Esophagus muscularis mucosa (tissue), 4 donors: ENCODE results near the gene MAZ. TPM values are rescaled to one million over a fixed set of nuclear protein-coding genes. Genes with fewer than 3 reads are reported as not detected.

Source experiments
- DNase-seq: peaks from one replicate; pipeline ENCODE4 v3.0.0-alpha.2; 2017; ENCODE audit errors: extremely low spot score
- H3K27ac ChIP-seq, 4 donors: fragments of 200-600 bp; sonication (generic); replicated peaks in 1 of 4; 1 replicate in 3 of 4; 2 replicates in 1 of 4; pipeline ENCODE4 v1.5.1; 2016 to 2019; ENCODE audit warnings: mild to moderate bottlenecking in 1 of 4
- H3K27me3 ChIP-seq, 4 donors: fragments of 200-600 bp; sonication (generic); one replicate each; pipeline versions ENCODE4 v1.5.1 to v1.6.0; 2016 to 2019
- H3K36me3 ChIP-seq, 4 donors: fragments of 200-600 bp; sonication (generic); one replicate each; pipeline ENCODE4 v1.5.1; 2016 to 2019
- H3K4me1 ChIP-seq, 4 donors: fragments of 200-600 bp; sonication (generic); one replicate each; pipeline ENCODE4 v1.5.1; 2016 to 2019
- H3K4me3 ChIP-seq, 4 donors: fragments of 200-600 bp; sonication (generic); 1 replicate in 2 of 4; 2 replicates in 2 of 4; pipeline ENCODE4 v1.5.1; 2016 to 2019; ENCODE audit warnings: mild to moderate bottlenecking in 4 of 4, moderate library complexity in 1 of 4
- H3K9me3 ChIP-seq, 4 donors: fragments of 200-600 bp; sonication (generic); 1 replicate in 3 of 4; 2 replicates in 1 of 4; pipeline ENCODE4 v1.5.1; 2016 to 2019
- CTCF ChIP-seq, 3 experiments: fragments of 200-600 bp in 2 of 3; fragments of 450-650 bp in 1 of 3; sonication (generic) in 2 of 3; IDR thresholded peaks; one replicate each; pipeline ENCODE4 v1.5.1; 2017 to 2019; ENCODE audit warnings: antibody characterized with exemption in 3 of 3, mild to moderate bottlenecking in 2 of 3, moderate library complexity in 1 of 3
- EP300 ChIP-seq: sonication (generic); formaldehyde crosslinking; IDR thresholded peaks from one replicate; pipeline ENCODE4 v1.6.1; 2017; ENCODE audit warnings: antibody characterized with exemption
- POLR2A ChIP-seq: fragments of 450-650 bp; IDR thresholded peaks from one replicate; pipeline ENCODE4 v1.6.1; 2017; ENCODE audit warnings: antibody characterized with exemption, moderate library complexity, mild to moderate bottlenecking, low read depth
- POLR2AphosphoS5 ChIP-seq, 2 donors: sonication (generic); formaldehyde crosslinking; IDR thresholded peaks; one replicate each; pipeline ENCODE4 v1.6.1; 2017; ENCODE audit warnings: antibody characterized with exemption in 2 of 2
- WGBS: methylation state at CpG from one replicate; pipeline ENCODE4 v1.1.5; 2018; 5-methylcytosine and 5-hydroxymethylcytosine counted together
- intact Hi-C: fragments of 100-400 bp; cut with DNase I; formaldehyde crosslinking; loops from one replicate; pipeline ENCODE4 v1.15.1; 2023
- total RNA-seq, 4 donors: library from RNA; depleted of rRNA; stranded (reverse); fragments of >200 nt; gene quantifications; one replicate each; pipeline versions ENCODE4 v1.1.0 to v1.2.1, GENCODE V29; 2016

MAZ gene
- total RNA-seq, 4 donors from 2014 or later = 120 to 284 (median 158) TPM

DNA sequence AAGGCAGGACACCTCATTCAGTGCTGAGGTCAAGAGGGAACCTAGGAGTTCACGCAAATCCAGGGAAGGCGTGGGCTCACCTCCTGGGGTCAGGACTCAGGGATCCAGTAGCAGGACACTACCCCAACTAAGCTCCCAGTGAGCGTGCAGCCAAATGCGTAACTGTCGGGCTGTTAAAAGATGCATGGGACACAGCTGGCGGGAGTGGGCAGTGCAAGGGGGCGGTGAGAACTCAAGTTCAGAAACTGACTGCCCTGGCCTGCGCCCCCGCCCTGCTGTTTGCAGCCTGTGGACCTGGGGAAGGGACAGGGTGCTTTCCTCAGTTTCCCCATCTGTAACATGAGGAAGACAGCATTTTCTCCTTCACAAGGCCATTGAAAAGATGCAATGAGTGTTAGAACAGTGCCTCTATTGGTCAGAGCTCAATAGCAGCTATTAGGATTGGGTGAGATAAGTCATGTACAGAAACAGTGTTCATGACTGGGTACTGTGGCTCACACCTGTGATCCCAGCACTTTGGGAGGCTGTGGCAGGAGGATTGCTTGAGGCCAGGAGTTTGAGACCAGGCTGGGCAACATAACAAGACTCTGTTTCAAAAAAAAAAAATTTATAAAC lies 36.5 kb downstream of the MAZ start:
- H3K27me3 ChIP-seq = no peaks in the 10 kb centered on the region
- H3K9me3 ChIP-seq = no peaks in the 10 kb centered on the region
- 84% methylated on average over 7 of the region's 9 CpGs for WGBS
- no peak for TF ChIP-seq EP300
- no peak for TF ChIP-seq POLR2A
- TF ChIP-seq CTCF (IDR thresholded peaks at IDR 0.05) = no peak
- TF ChIP-seq POLR2AphosphoS5 (IDR thresholded peaks at IDR 0.05) = no peak
- H3K36me3 ChIP-seq = peaks cover 59 to 97% (median 90%) of the 10 kb centered on the region in 4 donors
- no peak overlapping the region for H3K27ac ChIP-seq
- H3K4me1 ChIP-seq = peaks cover 0 to 20% (median 8%) of the 10 kb centered on the region in 4 donors
- intact Hi-C loops = no loop called here
- no peak for DNase-seq
- no peak overlapping the region for H3K4me3 ChIP-seq

DNA sequence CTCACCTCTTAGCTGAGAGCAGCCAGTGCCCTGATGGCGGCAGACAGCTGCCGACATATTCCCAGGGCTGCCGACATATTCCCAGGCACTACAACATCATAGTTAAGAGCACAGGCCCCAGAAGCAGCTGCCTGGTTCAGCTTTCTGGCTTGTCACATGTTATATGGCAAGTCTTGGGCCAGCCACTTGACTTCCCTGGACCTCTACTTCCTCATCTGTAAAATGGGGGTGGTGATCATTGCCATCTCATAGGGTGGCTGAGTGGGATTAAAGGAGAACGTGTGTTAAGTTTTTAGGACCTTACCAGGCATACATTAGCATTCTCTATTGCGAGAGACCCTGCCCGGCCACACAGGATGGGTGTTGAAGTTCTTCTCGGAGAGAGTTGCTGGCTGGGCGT lies 37.6 kb downstream of the MAZ start:
- Histone ChIP-seq H3K27me3 (no peaks in the 10 kb centered on the region), H3K4me3 (no peak overlapping the region), H3K36me3 (peaks cover 60 to 93% (median 86%) of the 10 kb centered on the region in 4 donors), H3K4me1 (peaks cover 0 to 29% (median 12%) of the 10 kb centered on the region in 4 donors), H3K27ac (peak overlapping the region in 2 of 4 donors; percentile 43 to 62), H3K9me3 (no peaks in the 10 kb centered on the region)
- no peak for DNase-seq
- no peak for TF ChIP-seq POLR2A
- no peak for TF ChIP-seq POLR2AphosphoS5 (IDR thresholded peaks at IDR 0.05)
- TF ChIP-seq CTCF (IDR thresholded peaks at IDR 0.05) = no peak
- no peak for TF ChIP-seq EP300
- 92% methylated on average over 8 of the region's 8 CpGs for WGBS
- intact Hi-C loops = no loop called here

DNA sequence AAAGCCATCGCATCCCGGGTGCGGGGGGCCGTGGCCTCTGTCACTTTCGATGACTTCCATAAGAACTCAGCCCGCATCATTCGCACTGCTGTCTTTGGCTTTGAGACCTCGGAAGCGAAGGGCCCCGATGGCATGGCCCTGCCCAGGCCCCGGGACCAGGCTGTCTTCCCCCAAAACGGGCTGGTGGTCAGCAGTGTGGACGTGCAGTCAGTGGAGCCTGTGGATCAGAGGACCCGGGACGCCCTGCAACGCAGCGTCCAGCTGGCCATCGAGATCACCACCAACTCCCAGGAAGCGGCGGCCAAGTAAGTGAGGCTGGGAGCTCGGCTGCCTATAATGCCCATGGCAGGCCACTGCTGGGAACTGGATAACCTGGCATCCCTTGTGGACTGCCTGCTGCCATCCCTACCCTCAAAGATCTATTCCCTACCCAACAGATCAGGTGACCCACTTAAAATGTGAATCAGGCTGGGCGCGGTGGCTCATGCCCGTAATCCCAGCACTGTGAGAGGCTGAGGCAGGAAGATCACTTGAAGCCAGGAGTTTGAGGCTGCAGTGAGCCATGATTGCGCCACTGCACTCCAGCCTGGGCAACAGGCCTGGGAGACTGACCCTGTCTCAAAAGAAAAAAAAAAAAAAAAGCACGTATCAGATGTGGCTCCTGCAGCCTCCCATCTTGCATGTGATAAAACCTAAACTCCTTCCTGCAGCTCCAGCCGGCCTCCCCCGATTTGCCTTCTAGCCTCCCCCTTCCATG lies 38.4 kb downstream of the MAZ start:
- peaks cover 56 to 86% (median 83%) of the 10 kb centered on the region in 4 donors for H3K36me3 ChIP-seq
- 89% methylated on average over 26 of the region's 28 CpGs for WGBS

GRCh38 chr16:29845656-29846055 lies 39.3 kb downstream of the MAZ start:
- no peak for DNase-seq
- H3K36me3 ChIP-seq = peaks cover 49 to 77% (median 74%) of the 10 kb centered on the region in 4 donors
- 90% methylated on average over 18 of the region's 18 CpGs for WGBS
- intact Hi-C loops = no loop called here
- TF ChIP-seq EP300 (no peak), POLR2AphosphoS5 (IDR thresholded peaks at IDR 0.05) (no peak), CTCF (IDR thresholded peaks at IDR 0.05) (no peak), POLR2A (no peak)
- no peaks in the 10 kb centered on the region for H3K9me3 ChIP-seq
- peak overlapping the region in 1 of 4 donors; percentile 42 for H3K27ac ChIP-seq
- H3K4me3 ChIP-seq = no peak overlapping the region
- peaks cover 0 to 38% (median 24%) of the 10 kb centered on the region in 4 donors for H3K4me1 ChIP-seq
- H3K27me3 ChIP-seq = no peaks in the 10 kb centered on the region

More for the DNA sequence above, 38.4 kb downstream of the MAZ start:
- TF ChIP-seq CTCF (IDR thresholded peaks at IDR 0.05) = no peak
- TF ChIP-seq EP300 = no peak
- no peak for TF ChIP-seq POLR2A
- no peak for TF ChIP-seq POLR2AphosphoS5 (IDR thresholded peaks at IDR 0.05)
- H3K4me1 ChIP-seq = peaks cover 0 to 36% (median 19%) of the 10 kb centered on the region in 4 donors
- no peak overlapping the region for H3K4me3 ChIP-seq
- no peaks in the 10 kb centered on the region for H3K9me3 ChIP-seq
- no peak for DNase-seq
- intact Hi-C loops = no loop called here
- peak overlapping the region in 3 of 4 donors; percentile 43 to 62 (median 44) for H3K27ac ChIP-seq
- H3K27me3 ChIP-seq = no peaks in the 10 kb centered on the region
